HG02981 (cell line): ENCODE results near the gene TES.
"Not testable (repeated sequence)": the region's sequence is repeated elsewhere in the genome, so short reads cannot be mapped to it uniquely, and the experiment has no call there.

Experiments used
- ATAC-seq: cut with Tn5 transposase; IDR thresholded peaks from one replicate; pipeline ENCODE4 v1.9.1; 2021; ENCODE audit warnings: mild to moderate bottlenecking, moderate library complexity; ENCODE audit not compliant: unreplicated experiment

Gene TES

DNA sequence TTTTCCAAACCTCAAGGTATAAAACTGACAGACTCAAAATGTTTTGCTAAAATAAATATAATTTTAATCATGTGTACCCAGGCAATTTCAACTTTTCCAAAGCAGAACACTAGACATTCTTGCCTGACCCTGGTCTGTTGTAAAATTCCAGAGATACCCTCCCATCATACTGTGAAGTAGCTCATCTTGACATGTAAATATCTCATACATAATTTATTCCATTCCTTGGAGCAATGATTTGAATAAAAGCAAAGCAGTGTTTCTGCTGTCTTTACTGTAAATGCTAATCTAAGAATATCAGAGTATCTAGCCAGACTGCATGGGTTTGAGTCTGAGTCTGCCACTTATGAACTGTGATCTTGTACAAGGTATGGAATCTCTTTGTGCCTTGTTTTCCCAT, 68.9 kb downstream of the TES start:
- ATAC-seq, result no peak

DNA sequence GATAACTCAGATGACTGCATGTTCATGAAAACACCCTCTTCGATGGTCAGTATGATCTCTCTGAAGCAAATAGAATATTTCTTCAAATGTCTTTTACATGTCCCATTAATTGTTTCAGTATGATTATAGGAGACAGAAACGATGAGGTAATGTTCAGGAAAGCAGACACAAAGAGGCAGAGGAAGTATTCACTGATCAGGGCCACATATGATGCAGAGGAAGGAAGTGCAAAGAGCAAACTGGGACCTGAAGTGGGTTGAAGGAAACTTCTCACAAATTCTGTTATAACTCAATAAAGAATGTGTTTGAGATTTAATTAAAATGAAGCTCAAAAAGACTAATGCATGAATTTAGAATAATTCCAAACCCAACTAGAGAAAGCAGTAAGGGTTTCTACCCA, 70.5 kb downstream of the TES start:
- no peak for ATAC-seq

DNA sequence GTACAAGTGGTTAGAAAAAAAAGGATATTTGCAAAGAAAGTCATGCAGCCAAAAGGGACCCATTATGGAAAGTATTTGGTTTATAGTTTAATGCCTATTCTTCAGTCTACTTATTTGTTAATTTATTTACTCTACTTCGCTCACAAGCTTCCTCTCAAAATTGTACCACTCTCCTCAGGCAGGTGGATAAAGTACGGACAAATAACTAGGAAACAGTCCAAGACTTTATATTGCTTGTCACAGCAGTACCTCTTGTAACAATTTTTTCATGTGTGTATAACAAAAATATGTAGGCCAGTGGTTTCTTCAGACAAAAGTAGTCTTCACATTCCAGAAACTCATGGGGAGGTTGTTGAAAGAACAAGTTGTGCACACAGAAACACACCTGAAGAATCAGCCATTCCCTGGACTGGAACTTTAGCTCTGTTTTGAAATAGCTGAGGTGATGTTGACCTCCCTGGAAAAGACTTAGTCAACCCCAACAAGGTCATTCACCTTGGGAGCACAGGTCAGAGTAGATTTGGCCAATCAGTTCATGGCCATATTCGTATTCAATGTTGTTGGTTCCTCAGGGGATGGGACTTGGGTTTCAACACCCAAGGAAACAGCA, 73.4 kb downstream of the TES start:
- ATAC-seq, result no peak

DNA sequence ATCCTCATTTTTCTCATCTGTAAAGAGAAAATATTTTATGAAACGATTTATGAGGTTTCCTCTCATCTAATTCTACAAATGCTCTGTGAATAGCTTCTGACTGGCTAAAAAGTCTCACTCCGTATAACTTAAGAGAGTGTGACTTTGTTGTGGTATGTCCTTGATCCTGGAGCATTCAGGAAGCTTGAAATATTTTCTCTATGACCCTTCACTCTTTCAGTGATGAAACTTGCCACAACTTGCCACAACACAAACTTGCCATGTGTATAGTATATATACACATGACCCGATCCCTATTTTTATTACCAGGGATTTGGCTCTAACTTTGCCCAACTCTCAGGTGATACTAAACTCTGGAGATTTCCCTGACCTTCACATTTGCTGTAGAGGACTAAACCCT, 74.1 kb downstream of the TES start:
- no peak for ATAC-seq

DNA sequence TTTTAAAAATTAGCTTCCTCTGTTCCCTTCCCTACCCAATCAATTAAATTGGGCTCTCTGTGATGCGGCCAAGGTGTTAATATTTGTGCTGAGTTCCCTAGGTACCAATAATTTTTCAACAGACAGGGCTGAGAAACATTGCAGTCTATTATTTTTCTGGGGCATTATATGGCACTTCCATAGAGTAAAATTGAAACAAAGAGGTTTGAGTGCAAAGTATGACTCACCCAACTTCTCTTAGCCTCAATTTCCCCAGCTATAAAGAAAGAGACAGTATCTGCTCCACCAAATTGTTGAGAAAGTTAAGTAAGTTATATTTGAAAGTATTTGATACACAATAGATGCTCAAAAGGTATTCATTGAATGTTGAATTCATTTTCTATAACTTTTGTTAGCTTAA, 74.9 kb downstream of the TES start:
- ATAC-seq, result no peak

DNA sequence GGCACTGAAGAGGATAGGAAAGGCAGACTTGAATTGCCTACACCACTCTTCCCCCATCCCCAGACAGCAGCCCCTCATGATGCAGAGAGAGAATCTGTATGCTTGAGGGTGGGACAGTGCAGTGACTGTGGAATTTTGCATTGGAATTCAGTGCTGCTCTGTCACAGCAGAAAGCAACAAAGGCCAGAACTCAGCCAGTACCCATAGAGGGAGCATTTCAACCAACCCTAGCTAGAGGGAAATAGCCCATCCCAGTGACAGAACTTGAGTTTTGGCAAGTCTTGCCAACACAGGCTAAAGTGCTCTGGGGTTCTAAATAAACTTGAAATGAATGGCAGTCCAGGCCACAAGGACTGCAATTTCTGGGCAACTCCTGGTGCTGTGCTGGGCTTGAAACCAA, 80.4 kb downstream of the TES start:
- ATAC-seq, result no peak

DNA sequence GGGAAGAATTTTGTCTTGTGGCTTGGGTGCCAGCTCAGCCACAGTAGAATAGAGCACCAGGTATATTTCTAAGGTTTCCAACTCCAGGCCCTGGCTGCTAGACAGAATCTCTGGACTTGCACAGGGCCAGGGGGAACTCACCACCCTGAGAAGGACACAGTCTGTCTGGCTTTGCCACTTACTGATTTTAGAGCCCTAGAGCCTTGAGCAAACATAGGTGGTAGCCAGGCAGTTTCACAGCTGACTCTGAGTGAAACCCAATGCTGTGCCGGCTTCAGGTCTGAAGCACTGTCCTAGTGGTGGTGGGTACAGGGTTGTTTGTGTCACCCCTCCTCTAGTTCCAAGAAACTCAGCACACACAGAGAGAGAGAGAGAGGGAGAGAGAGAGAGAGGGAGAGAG, 81.6 kb downstream of the TES start:
- ATAC-seq, result no peak

DNA sequence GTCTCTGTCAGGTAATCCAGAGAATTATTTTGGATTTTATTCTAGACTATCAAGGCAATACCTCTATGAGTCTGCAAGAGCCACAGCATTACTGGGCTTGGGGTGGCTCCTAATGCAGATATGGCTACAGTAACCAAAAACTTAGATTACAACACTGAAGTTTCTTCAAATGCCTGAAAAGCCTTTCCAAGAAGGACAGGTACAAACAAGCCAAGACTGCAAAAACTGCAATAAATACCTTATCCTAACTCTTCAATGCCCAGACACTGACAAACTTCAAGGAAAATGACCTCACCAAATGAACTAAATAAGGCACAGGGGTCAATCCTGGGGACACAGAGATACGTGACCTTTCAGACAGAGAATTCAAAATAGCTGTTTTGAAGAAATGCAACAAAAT, 82.0 kb downstream of the TES start:
- ATAC-seq, result no peak

DNA sequence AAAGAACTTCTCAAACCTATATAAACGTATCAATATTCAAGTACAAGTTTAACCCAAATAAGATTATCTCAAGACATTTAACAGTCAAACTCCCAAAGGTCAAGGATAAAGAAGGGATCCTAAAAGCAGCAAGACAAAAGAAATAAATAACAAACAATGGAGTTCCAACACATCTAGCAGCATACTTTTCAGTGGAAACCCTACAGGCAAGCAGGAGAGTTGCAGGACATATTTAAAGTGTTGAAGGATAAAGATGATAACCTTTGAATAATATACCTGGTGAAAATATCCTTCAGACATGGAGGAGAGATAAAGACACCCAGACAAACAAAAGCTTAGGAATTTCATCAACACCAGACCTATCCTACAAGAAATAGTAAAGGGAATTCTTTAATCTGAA, 82.8 kb downstream of the TES start:
- no peak for ATAC-seq

DNA sequence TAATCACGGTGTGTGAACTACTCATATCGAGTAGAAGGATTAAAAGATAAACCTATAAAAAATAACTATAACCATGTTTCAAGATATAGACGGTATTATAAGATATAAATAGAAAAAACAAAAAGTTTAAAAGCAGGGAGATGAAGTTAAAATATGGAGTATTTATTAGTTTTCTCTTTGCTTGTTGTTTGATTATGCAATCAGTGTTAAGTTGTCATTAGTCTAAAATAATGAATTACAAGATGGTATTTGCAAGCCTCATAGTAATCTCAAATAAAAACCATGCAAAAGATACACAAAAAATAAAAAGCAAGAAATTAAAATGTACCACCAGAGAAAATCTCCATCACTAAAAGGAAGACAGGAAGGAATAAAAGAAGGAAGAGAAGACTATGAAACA, 83.3 kb downstream of the TES start:
- no peak for ATAC-seq

DNA sequence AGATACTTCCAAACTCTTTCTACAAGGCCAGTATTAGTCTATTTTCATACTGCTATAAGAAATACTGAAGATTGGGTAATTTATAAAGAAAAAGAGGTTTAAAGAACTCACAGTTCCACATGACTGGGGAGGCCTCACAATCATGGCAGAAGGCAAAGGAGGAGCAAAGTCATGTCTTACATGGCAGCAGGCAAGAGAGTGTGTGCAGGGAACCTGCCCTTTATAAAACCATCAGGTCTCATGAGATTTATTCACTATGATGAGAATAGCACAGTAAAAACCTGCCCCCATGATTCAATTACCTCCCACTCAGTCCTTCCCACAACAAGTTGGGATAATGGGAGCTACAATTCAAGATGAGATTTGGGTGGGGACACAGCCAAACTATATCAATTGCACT, 85.6 kb downstream of the TES start:
- ATAC-seq, result not testable (repeated sequence)

DNA sequence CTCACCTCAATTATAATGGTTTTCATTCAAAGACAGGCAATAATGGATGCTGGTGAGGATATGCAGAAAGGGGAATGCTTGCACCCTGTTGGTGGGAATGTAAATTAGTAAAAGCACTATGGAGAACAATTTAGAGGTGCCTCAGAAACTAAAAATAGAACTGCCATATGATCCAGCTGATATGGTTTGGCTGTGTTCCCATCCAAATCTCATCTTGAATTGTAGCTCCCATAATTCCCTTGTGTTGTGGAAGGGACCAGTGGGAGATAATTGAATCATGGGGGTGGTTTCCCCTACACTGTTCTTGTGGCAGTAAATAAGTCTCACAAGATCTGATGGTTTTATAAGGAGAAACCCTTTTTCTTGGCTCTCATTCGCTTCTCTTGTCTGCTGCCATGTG, 87.7 kb downstream of the TES start:
- no peak for ATAC-seq

DNA sequence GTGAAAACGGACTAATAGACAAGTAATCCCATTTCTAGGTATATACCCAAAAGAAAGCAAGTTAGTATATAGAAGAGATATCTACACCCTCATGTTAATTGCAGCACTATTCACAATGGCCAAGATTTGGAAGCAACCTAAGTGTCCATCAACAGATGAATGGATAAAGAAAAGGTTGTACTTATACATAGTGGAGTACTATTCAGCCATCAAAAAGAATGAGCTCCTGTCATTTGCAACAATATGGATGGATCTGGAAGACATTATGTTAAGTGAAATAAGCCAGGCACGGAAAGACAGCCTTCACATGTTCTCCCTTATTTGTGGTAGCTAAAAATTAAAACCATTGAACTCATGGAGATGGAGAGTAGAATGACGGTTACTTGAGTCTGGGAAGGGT, 88.2 kb downstream of the TES start:
- no peak for ATAC-seq

DNA sequence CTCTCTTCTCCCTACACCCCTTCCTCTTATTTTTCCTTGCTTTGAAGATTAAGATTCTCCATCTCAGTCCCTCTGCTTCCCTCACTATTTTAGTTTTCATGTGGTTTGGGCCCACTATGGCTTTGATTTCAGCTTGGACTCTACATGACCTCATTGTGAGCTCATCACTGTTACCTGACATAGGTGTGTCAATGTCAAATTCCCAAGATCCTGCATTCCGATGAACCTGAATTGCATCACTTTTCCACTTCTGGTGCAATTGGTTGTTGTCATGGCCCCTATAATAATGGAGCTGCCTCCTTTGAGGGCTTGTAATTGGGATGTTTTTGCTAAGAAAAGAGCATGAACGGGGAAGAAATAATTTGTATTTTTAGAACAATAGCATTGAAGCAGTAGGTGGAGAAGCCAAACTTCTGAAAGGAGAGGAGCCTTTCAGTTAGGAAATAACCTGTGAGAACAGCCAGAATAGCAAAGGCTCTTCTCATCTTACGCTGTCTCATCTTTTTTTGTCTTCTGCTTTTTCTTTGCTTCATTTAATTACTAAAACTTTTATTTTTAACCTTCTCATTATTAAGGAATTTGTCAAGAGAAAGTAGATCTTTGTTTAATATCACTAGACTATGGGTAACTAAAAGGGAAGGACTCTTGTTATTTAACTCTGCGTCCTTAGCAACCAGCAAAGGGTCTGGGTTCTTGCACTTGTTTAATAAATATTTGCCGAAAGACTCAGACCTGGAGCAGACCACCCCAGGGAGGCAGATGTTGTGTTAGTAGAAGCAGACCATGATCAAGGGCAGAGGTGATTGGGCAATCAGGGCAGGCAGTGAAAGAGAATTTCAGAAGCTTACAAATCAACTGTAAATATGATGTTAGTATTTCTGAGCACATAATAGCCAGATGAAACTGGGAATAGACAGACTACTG, 95.4 kb downstream of the TES start:
- no peak for ATAC-seq

DNA sequence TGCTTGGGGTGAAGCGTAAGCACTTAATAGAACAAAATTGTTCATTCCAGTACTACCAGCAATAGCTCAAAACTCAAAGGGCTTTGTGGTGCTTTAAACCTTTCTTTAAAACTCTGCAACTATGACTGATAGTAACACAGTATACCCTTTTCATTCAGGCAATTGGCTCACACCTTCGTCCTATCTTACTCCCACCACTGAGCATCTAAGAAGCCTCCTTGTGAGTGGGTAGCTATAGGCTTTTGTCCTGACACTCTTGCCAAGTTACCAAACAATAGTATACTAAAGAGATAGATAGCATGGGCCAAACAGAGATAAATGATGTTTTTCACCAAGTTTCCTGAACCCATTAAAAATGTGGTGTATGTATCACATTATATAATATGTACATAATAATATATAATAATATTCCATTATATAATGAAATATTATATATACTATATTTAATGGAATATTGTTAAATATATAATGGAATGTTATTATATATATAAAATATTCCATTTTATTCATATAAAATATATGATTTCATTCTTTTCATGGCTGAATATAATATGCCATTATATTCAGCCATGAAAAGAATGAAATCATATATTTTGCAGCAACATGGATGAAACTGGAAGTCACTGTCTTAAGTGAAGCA, 96.2 kb downstream of the TES start:
- no peak for ATAC-seq

DNA sequence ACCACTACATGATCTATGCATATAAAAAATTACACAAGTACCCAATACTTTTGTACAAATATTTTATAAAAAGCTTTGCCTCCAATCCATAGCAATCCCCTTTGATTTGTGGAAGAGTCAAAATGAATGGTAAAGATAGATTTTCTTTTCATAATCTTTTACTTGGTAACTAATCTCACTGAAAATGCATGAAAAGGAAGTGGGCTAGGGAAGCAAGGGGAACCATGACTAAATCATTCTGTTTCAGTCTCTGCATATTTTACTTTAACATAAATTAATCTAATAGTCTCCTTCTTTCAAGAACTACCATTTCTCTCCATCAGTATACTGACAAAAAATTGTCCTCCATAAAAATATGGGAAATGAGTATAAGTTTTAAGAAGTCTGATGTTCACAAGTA, 96.9 kb downstream of the TES start:
- no peak for ATAC-seq
